ENCODE results near the gene SCAPER. TPM values are rescaled to one million over a fixed set of nuclear protein-coding genes. Genes with fewer than 3 reads are reported as not detected.

SCAPER gene
- total and polyA plus RNA-seq, 2 of the 4 experiments (the other 2 are of a cell fraction): 2.9 to 9.7 TPM

GRCh38 chr15:76299786-76300185, 605.4 kb downstream of the SCAPER start:
- no peaks in the 10 kb centered on the region for H3K4me1 ChIP-seq (ENCODE audit: control insufficient read depth, insufficient read depth, low read length)
- no peak overlapping the region for H3K23ac ChIP-seq (ENCODE audit: low read depth, low read length)
- TF ChIP-seq RAD21 (IDR thresholded peaks at IDR 0.05; ENCODE audit: low read length): no peak
- TF ChIP-seq CHD1 (IDR thresholded peaks at IDR 0.05; ENCODE audit: low read depth, low read length): no peak
- TF ChIP-seq NFE2L2 (IDR thresholded peaks at IDR 0.05; ENCODE audit: low read depth, low read length): no peak
- no peak for TF ChIP-seq RCOR1 (IDR thresholded peaks at IDR 0.05; ENCODE audit: insufficient replicate concordance, low read length)
- TF ChIP-seq SMC3 (IDR thresholded peaks at IDR 0.05; ENCODE audit: low read depth, low read length): no peak
- TF ChIP-seq MXI1 (IDR thresholded peaks at IDR 0.05; ENCODE audit: borderline replicate concordance, low read depth, low read length): no peak
- no peak for TF ChIP-seq POLR2A (IDR thresholded peaks at IDR 0.05; ENCODE audit: low read depth, low read length)
- no peak for TF ChIP-seq CEBPB (IDR thresholded peaks at IDR 0.05; ENCODE audit: low read depth, low read length)
- TF ChIP-seq ELK1 (IDR thresholded peaks at IDR 0.05; ENCODE audit: borderline replicate concordance, low read depth, low read length): no peak
- TF ChIP-seq CTCF (conservative IDR thresholded peaks at IDR 0.05; ENCODE audit: low read depth, low read length): no peak
- TF ChIP-seq MAZ (IDR thresholded peaks at IDR 0.05; ENCODE audit: borderline replicate concordance, low read depth, low read length): no peak
- no peak for TF ChIP-seq BHLHE40 (IDR thresholded peaks at IDR 0.05; ENCODE audit: low read depth, low read length)
- no peak for TF ChIP-seq MAFK (IDR thresholded peaks at IDR 0.05; ENCODE audit: low read depth, low read length)
- no peak for TF ChIP-seq RFX5 (IDR thresholded peaks at IDR 0.05; ENCODE audit: low read depth, low read length)
- no peak for TF ChIP-seq FOS (IDR thresholded peaks at IDR 0.05; ENCODE audit: low read depth, low read length)
- TF ChIP-seq USF2 (IDR thresholded peaks at IDR 0.05; ENCODE audit: low read depth, low read length): no peak
- H4K20me1 ChIP-seq (ENCODE audit: insufficient read depth, low read length): peaks cover 63% of the 10 kb centered on the region
- no TSS peak for BruUV-seq (replicated peaks)
- no peak overlapping the region for H3K14ac ChIP-seq (replicated peaks; ENCODE audit: low read depth, low read length)
- H3K56ac ChIP-seq (ENCODE audit: extremely low read depth, insufficient read depth, low read length): no peak overlapping the region
- ATAC-seq (ENCODE audit: low read depth) (no peak), DNase-seq (no peak)
- no peak overlapping the region for H4K8ac ChIP-seq (ENCODE audit: low read depth in 2 of 2, low read length in 2 of 2)
- H2AFZ ChIP-seq (replicated peaks; ENCODE audit: low read length, poor library complexity): no peak overlapping the region
- no peak overlapping the region for H2BK5ac ChIP-seq (ENCODE audit: low read depth, low read length, poor library complexity, severe bottlenecking)
- H3K27ac ChIP-seq (ENCODE audit: insufficient read depth, low read length): no peak overlapping the region
- ChIA-PET CTCF (interaction anchor here (0.6 kb wide), 1 partner anchor 430 kb away, joined by 3 read pairs; no protein-coding TSS in a partner anchor), POLR2A (ENCODE audit: unreplicated experiment) (no interaction called here)
- no peak overlapping the region for H2BK15ac ChIP-seq (ENCODE audit: low read depth, low read length)
- in situ Hi-C loops (cut with MboI; ENCODE audit: low sequenced_read_pairs) (no loop called here), dilution Hi-C loops (cut with HindIII; ENCODE audit: low sequenced_read_pairs, unreplicated experiment) (no loop called here), intact Hi-C loops (cut with micrococcal nuclease) (loop anchor here (5.0 kb wide), 1 partner anchor 568 kb away; no protein-coding TSS in a partner anchor)
- H2BK120ac ChIP-seq (ENCODE audit: low read depth, low read length): no peak overlapping the region
- H3K79me1 ChIP-seq (ENCODE audit: low read depth in 1 of 2, low read length in 2 of 2): peaks cover 45 to 73% of the 10 kb centered on the region in 2 experiments
- H3K9me1 ChIP-seq (ENCODE audit: insufficient read depth, low read length): peaks cover 8% of the 10 kb centered on the region; the same call in 1 of the 2 replicates
- H4K91ac ChIP-seq (ENCODE audit: insufficient read depth, low read depth, low read length): no peak overlapping the region
- H3K4me3 ChIP-seq (ENCODE audit: insufficient read depth, low read depth, low read length): no peak overlapping the region
- H3K9ac ChIP-seq (ENCODE audit: low read depth, low read length): no peak overlapping the region
- no peak overlapping the region for H3K18ac ChIP-seq (ENCODE audit: low read depth, low read length)
- H2AK5ac ChIP-seq (ENCODE audit: low read depth, low read length): no peak overlapping the region
- H2AK9ac ChIP-seq (replicated peaks; ENCODE audit: low read depth, low read length, poor library complexity): no peak overlapping the region
- H4K5ac ChIP-seq (ENCODE audit: low read depth, low read length): no peak overlapping the region
- WGBS, 2 experiments (ENCODE audit: extremely low coverage in 2 of 2, insufficient read length in 1 of 2): no CpG with 5 or more reads among the region's 1 CpG
- H3K9me3 ChIP-seq (ENCODE audit: control insufficient read depth, insufficient read depth, low read length): no peaks in the 10 kb centered on the region
- H3K27me3 ChIP-seq (ENCODE audit: control insufficient read depth, insufficient read depth, low read length): no peaks in the 10 kb centered on the region
- no peak overlapping the region for H3K4ac ChIP-seq (ENCODE audit: low read depth, low read length)
- H3K36me3 ChIP-seq (ENCODE audit: control insufficient read depth, insufficient read depth, low read length): no peaks in the 10 kb centered on the region
- H2BK20ac ChIP-seq (ENCODE audit: low read depth, low read length): no peak overlapping the region
- H3K4me2 ChIP-seq (ENCODE audit: low read depth, low read length): no peak overlapping the region
